Neuronal stem cell (in vitro differentiated cells): Measurements from ENCODE around the gene GTF2E1.

Experiments used
- DNase-seq: peaks from one replicate; pipeline ENCODE4 v3.0.0-alpha.2; 2013; ENCODE audit warnings: low spot score
- H2AFZ ChIP-seq: one replicate; pipeline ENCODE4 v1.6.1; 2013; ENCODE audit warnings: mild to moderate bottlenecking, low read length, inconsistent platforms
- H2AK5ac ChIP-seq: 2 replicates; pipeline ENCODE4 v1.6.1; 2013; ENCODE audit warnings: low read depth, mild to moderate bottlenecking, inconsistent platforms, low read length, moderate library complexity, mixed read lengths
- H2BK120ac ChIP-seq: 2 replicates; pipeline ENCODE4 v1.6.1; 2013; ENCODE audit warnings: low read depth, mild to moderate bottlenecking, inconsistent platforms, low read length, moderate library complexity, mixed read lengths
- H2BK12ac ChIP-seq: one replicate; pipeline ENCODE4 v1.6.1; 2013; ENCODE audit warnings: low read length, inconsistent platforms
- H2BK15ac ChIP-seq: 2 replicates; pipeline ENCODE4 v1.6.1; 2013; ENCODE audit warnings: mild to moderate bottlenecking, low read length, inconsistent platforms, mixed read lengths
- H2BK5ac ChIP-seq: one replicate; pipeline ENCODE4 v1.6.1; 2013; ENCODE audit warnings: inconsistent platforms, mild to moderate bottlenecking, low read length, moderate library complexity
- H3K14ac ChIP-seq: one replicate; pipeline ENCODE4 v1.6.1; 2013; ENCODE audit warnings: low read length, inconsistent platforms
- H3K18ac ChIP-seq: 2 replicates; pipeline ENCODE4 v1.6.1; 2013; ENCODE audit warnings: low read length, inconsistent platforms
- H3K23ac ChIP-seq: 2 replicates; pipeline ENCODE4 v1.6.1; 2013; ENCODE audit warnings: low read depth, mild to moderate bottlenecking, mixed read lengths, low read length, inconsistent platforms; ENCODE audit not compliant: poor library complexity
- H3K27ac ChIP-seq: replicated peaks from 3 replicates; pipeline ENCODE4 v1.5.1; 2013; ENCODE audit warnings: low read length, inconsistent platforms
- H3K27me3 ChIP-seq, 3 experiments: 2 replicates each; pipeline ENCODE4 v1.6.1; 2013; ENCODE audit warnings: low read length in 3 of 3, mild to moderate bottlenecking in 2 of 3, inconsistent platforms in 1 of 3, low read depth in 1 of 3, mixed read lengths in 1 of 3, moderate library complexity in 1 of 3; ENCODE audit not compliant: control insufficient read depth in 3 of 3, insufficient read depth in 3 of 3
- H3K36me3 ChIP-seq, 2 donors: replicated peaks in 1 of 2; 2 replicates each; pipeline ENCODE4 v1.6.1; 2013; ENCODE audit warnings: low read length in 2 of 2; ENCODE audit not compliant: control insufficient read depth in 2 of 2, insufficient read depth in 2 of 2
- H3K4ac ChIP-seq: 2 replicates; pipeline ENCODE4 v1.6.1; 2013; ENCODE audit warnings: inconsistent platforms, mild to moderate bottlenecking, low read length, moderate library complexity
- H3K4me1 ChIP-seq, 2 donors: 1 replicate in 1 of 2; 2 replicates in 1 of 2; pipeline ENCODE4 v1.6.1; 2013; ENCODE audit warnings: low read length in 2 of 2, low read depth in 1 of 2; ENCODE audit not compliant: control insufficient read depth in 2 of 2, insufficient read depth in 1 of 2
- H3K4me2 ChIP-seq: one replicate; pipeline ENCODE4 v1.6.1; 2013; ENCODE audit warnings: mild to moderate bottlenecking, low read length, inconsistent platforms; ENCODE audit not compliant: insufficient read depth, poor library complexity, severe bottlenecking
- H3K4me3 ChIP-seq, 2 donors: 2 replicates each; pipeline ENCODE4 v1.5.1; 2013; ENCODE audit warnings: low read length in 2 of 2, mild to moderate bottlenecking in 2 of 2, inconsistent platforms in 1 of 2, moderate library complexity in 1 of 2
- H3K79me1 ChIP-seq: one replicate; pipeline ENCODE4 v1.6.1; 2013; ENCODE audit warnings: low read depth, mild to moderate bottlenecking, inconsistent platforms, low read length, moderate library complexity
- H3K9ac ChIP-seq: one replicate; pipeline ENCODE4 v1.6.1; 2013; ENCODE audit warnings: mild to moderate bottlenecking, low read depth, low read length, inconsistent platforms; ENCODE audit not compliant: poor library complexity
- H3K9me3 ChIP-seq, 2 donors: replicated peaks in 1 of 2; 2 replicates each; pipeline versions ENCODE3 to v1.6.1; 2013; ENCODE audit warnings: low read length in 2 of 2, mild to moderate bottlenecking in 2 of 2, inconsistent platforms in 1 of 2, low read depth in 1 of 2, mixed read lengths in 1 of 2, moderate library complexity in 1 of 2; ENCODE audit not compliant: control insufficient read depth in 2 of 2, insufficient read depth in 1 of 2
- H4K8ac ChIP-seq: one replicate; pipeline ENCODE4 v1.6.1; 2013; ENCODE audit warnings: low read depth, mild to moderate bottlenecking, inconsistent platforms, low read length, moderate library complexity
- H4K91ac ChIP-seq: one replicate; pipeline ENCODE4 v1.6.1; 2013; ENCODE audit warnings: low read length, low read depth, mild to moderate bottlenecking, inconsistent platforms; ENCODE audit not compliant: poor library complexity
- WGBS, 2 donors: extraction: QIAGEN DNeasy Blood & Tissue Kit; methylation state at CpG; one replicate each; pipeline ENCODE4 v1.1.7; 2013; ENCODE audit warnings: missing lambda C conversion rate in 2 of 2, mixed read lengths in 1 of 2; ENCODE audit not compliant: insufficient read length in 2 of 2, insufficient replicate concordance in 1 of 2; ENCODE audit errors: extremely low coverage in 2 of 2; 5-methylcytosine and 5-hydroxymethylcytosine counted together

Gene GTF2E1

DNA sequence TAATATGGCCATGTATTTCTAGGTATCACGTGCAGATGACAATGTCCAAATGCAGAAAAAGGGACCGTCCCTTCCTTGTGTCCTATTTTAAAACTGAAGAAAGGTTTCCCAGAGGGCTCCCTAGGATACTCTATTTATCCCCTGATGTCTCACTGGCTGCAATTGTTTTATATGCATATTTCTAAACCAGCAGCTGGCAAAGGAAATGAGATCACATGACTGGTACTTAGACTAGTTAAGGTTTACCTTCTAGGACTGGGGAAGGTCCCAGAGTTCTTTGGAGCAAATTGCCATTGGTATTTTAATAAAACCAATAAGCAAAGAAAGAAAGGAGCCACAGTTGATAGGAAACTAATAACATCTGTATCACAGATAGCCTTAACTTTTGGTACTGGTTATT, 29.5 kb downstream of the GTF2E1 start:
- Histone ChIP-seq H3K23ac (no peak overlapping the region), H3K79me1 (peaks cover 2% of the 10 kb centered on the region), H3K18ac (no peak overlapping the region), H2AK5ac (no peak overlapping the region), H4K91ac (no peak overlapping the region), H2BK12ac (no peak overlapping the region), H3K4me3 (no peak overlapping the region), H3K14ac (no peak overlapping the region), H3K4ac (no peak overlapping the region), H2BK5ac (no peak overlapping the region), H3K9ac (no peak overlapping the region), H3K36me3 (peaks cover 7 to 74% of the 10 kb centered on the region in 2 donors), H4K8ac (no peak overlapping the region), H3K9me3 (no peaks in the 10 kb centered on the region), H3K27me3 (no peaks in the 10 kb centered on the region), H3K4me1 (no peaks in the 10 kb centered on the region), H2BK15ac (no peak overlapping the region), H2AFZ (no peak overlapping the region), H3K4me2 (no peak overlapping the region), H2BK120ac (no peak overlapping the region), H3K27ac (no peak overlapping the region)
- WGBS, 2 donors = no CpG with 5 or more reads among the region's 2 CpGs
- no peak for DNase-seq

- H4K8ac ChIP-seq = no peak overlapping the region
- no peak overlapping the region for H2AK5ac ChIP-seq
- no peaks in the 10 kb centered on the region for H3K4me1 ChIP-seq
- no peaks in the 10 kb centered on the region for H3K27me3 ChIP-seq
- no peaks in the 10 kb centered on the region for H3K9me3 ChIP-seq
- H2BK15ac ChIP-seq = no peak overlapping the region
- H2BK120ac ChIP-seq = no peak overlapping the region
- H3K79me1 ChIP-seq = no peaks in the 10 kb centered on the region
- no peak for DNase-seq
- H3K4me2 ChIP-seq = no peak overlapping the region
- H3K36me3 ChIP-seq = peaks cover 7 to 81% of the 10 kb centered on the region in 2 donors
- no peak overlapping the region for H3K14ac ChIP-seq
- no peak overlapping the region for H2AFZ ChIP-seq
- no peak overlapping the region for H4K91ac ChIP-seq
- no peak overlapping the region for H2BK5ac ChIP-seq
- no peak overlapping the region for H3K18ac ChIP-seq
- H3K4ac ChIP-seq = no peak overlapping the region
- H3K23ac ChIP-seq = no peak overlapping the region
- no peak overlapping the region for H3K9ac ChIP-seq
- no peak overlapping the region for H3K4me3 ChIP-seq
- no peak overlapping the region for H2BK12ac ChIP-seq
- H3K27ac ChIP-seq = no peak overlapping the region
Measured at GRCh38 chr3:120773932-120774331, 31.4 kb downstream of the GTF2E1 start.

GRCh38 chr3:120775411-120775810, 32.9 kb downstream of the GTF2E1 start:
- Histone ChIP-seq H3K27me3 (no peaks in the 10 kb centered on the region), H3K36me3 (peaks cover 7 to 85% of the 10 kb centered on the region in 2 donors), H2BK120ac (no peak overlapping the region), H3K14ac (no peak overlapping the region), H3K18ac (no peak overlapping the region), H3K4me3 (no peak overlapping the region), H3K9me3 (no peaks in the 10 kb centered on the region), H4K8ac (no peak overlapping the region), H2AFZ (no peak overlapping the region), H2BK12ac (no peak overlapping the region), H3K79me1 (no peaks in the 10 kb centered on the region), H3K27ac (no peak overlapping the region), H3K4me1 (no peaks in the 10 kb centered on the region), H3K4me2 (no peak overlapping the region), H2BK5ac (no peak overlapping the region), H3K9ac (no peak overlapping the region), H2BK15ac (no peak overlapping the region), H2AK5ac (no peak overlapping the region), H3K23ac (no peak overlapping the region), H3K4ac (no peak overlapping the region), H4K91ac (no peak overlapping the region)
- no CpG with 5 or more reads among the region's 4 CpGs for WGBS, 2 donors
- DNase-seq = no peak

- Histone ChIP-seq H3K4me1 (no peaks in the 10 kb centered on the region), H3K23ac (no peak overlapping the region), H2BK5ac (no peak overlapping the region), H3K4ac (no peak overlapping the region), H2BK12ac (no peak overlapping the region), H4K91ac (no peak overlapping the region), H3K79me1 (no peaks in the 10 kb centered on the region), H2BK120ac (no peak overlapping the region), H4K8ac (no peak overlapping the region), H3K4me2 (no peak overlapping the region), H3K9ac (no peak overlapping the region), H2BK15ac (no peak overlapping the region), H2AK5ac (no peak overlapping the region), H3K27ac (no peak overlapping the region), H3K4me3 (no peak overlapping the region), H3K9me3 (no peaks in the 10 kb centered on the region), H3K18ac (no peak overlapping the region), H2AFZ (no peak overlapping the region), H3K36me3 (peaks cover 8 to 79% of the 10 kb centered on the region in 2 donors), H3K14ac (no peak overlapping the region), H3K27me3 (no peaks in the 10 kb centered on the region)
- DNase-seq = no peak
- no CpG with 5 or more reads among the region's 3 CpGs for WGBS, 2 donors
Measured at GRCh38 chr3:120778776-120779175, 36.2 kb downstream of the GTF2E1 start.
